Panc1 (cell line): Measurements from ENCODE around the gene ZC3H11A. TPM values are rescaled to one million over a fixed set of nuclear protein-coding genes. Genes with fewer than 3 reads are reported as not detected.

Source experiments
- ATAC-seq: fragments of 200-7000 bp; cut with Tn5 transposase; 2 replicates; pipeline ENCODE4 v1.9.1; 2020; ENCODE audit warnings: mild to moderate bottlenecking, moderate library complexity
- BruUV-seq: library from RNA; stranded (reverse); fragments of 400-500 nt; replicated peaks from 2 replicates; lab custom pipeline; 2021; lab: Mats Ljungman, UMichigan
- CTCF ChIA-PET: fragments of 300-600 bp; sonication (Branson Sonifier 250); formaldehyde crosslinking; loops from one replicate; lab custom pipeline; 2022; ENCODE audit warnings: antibody characterized with exemption; lab: Charles Lee
- POLR2A ChIA-PET: fragments of 300-600 bp; sonication (Branson Sonifier 250); formaldehyde crosslinking; loops from one replicate; lab custom pipeline; 2022; ENCODE audit warnings: antibody characterized with exemption; lab: Charles Lee
- DNase-seq: peaks from one replicate; pipeline ENCODE4 v3.0.0-alpha.2; 2010; ENCODE audit warnings: low read depth, low spot score
- H3K27ac ChIP-seq: 2 replicates; pipeline ENCODE4 v1.5.1; 2011; ENCODE audit warnings: mild to moderate bottlenecking, low read length, inconsistent platforms
- H3K27me3 ChIP-seq: fragments of 200-500 bp; sonication (Bioruptor generic); 2 replicates; pipeline ENCODE4 v1.6.0; 2014; ENCODE audit warnings: low read length, inconsistent platforms; ENCODE audit not compliant: control insufficient read depth, insufficient read depth
- H3K36me3 ChIP-seq: fragments of 200-500 bp; sonication (Bioruptor generic); 2 replicates; pipeline ENCODE4 v1.5.1; 2014; ENCODE audit warnings: inconsistent platforms, mild to moderate bottlenecking, low read length, moderate library complexity; ENCODE audit not compliant: control insufficient read depth, insufficient read depth
- H3K4me1 ChIP-seq: 2 replicates; pipeline ENCODE4 v1.5.1; 2011; ENCODE audit warnings: inconsistent platforms, mild to moderate bottlenecking, low read length, moderate library complexity; ENCODE audit not compliant: control insufficient read depth, insufficient read depth
- H3K4me3 ChIP-seq, 2 experiments: 2 replicates each; pipeline ENCODE4 v1.5.1; 2011 to 2012; ENCODE audit warnings: low read depth in 2 of 2, low read length in 2 of 2, mild to moderate bottlenecking in 2 of 2, inconsistent platforms in 1 of 2, moderate library complexity in 1 of 2
- H3K9me3 ChIP-seq: fragments of 200-500 bp; sonication (Bioruptor generic); 2 replicates; pipeline ENCODE4 v1.5.1; 2014; ENCODE audit warnings: low read depth, mild to moderate bottlenecking, inconsistent platforms, low read length, moderate library complexity; ENCODE audit not compliant: control insufficient read depth, insufficient read depth
- POLR2AphosphoS5 ChIP-seq: IDR thresholded peaks from 2 replicates; pipeline ENCODE4 v1.6.1; 2012; ENCODE audit warnings: mild to moderate bottlenecking, low read depth, low read length, moderate library complexity
- REST ChIP-seq, 2 experiments: IDR thresholded peaks; 2 replicates each; pipeline ENCODE4 v1.6.1; 2011 to 2012; ENCODE audit warnings: low read depth in 2 of 2, control low read depth in 1 of 2, low read length in 1 of 2, mild to moderate bottlenecking in 1 of 2, moderate library complexity in 1 of 2; ENCODE audit not compliant: insufficient read depth in 1 of 2
- SIN3A ChIP-seq: IDR thresholded peaks from 2 replicates; pipeline ENCODE4 v1.6.1; 2012; ENCODE audit warnings: low read depth, mild to moderate bottlenecking, low read length, moderate library complexity, borderline replicate concordance; ENCODE audit not compliant: insufficient read depth
- TCF7L2 ChIP-seq: IDR thresholded peaks from 2 replicates; pipeline ENCODE4 v1.6.1; 2011; ENCODE audit warnings: mild to moderate bottlenecking, low read depth, low read length, inconsistent platforms
- in situ Hi-C: cut with HindIII; loops from 2 replicates; pipeline ENCODE4 v1.10.0; 2016; ENCODE audit warnings: low sequenced_read_pairs, low pct_unique_long_range_greater_than_20kb
- intact Hi-C: fragments of 100-400 bp; cut with micrococcal nuclease; formaldehyde crosslinking; loops from one replicate; pipeline ENCODE4 v1.10.0; 2022; ENCODE audit not compliant: unreplicated experiment
- total RNA-seq: library from RNA; stranded (reverse); gene quantifications from one replicate; pipeline ENCODE4 v1.2.1, GENCODE V29; 2021; ENCODE audit not compliant: unreplicated experiment
- TF ChIP-seq, protein P1 (sequence below): fragments of 450-650 bp; IDR thresholded peaks from 2 replicates; pipeline ENCODE4 v1.5.1; 2017; ENCODE audit warnings: mild to moderate bottlenecking

Gene ZC3H11A
- total RNA-seq, 1 experiment from 2014 or later = 69.6 TPM

GRCh38 chr1:203799971-203800370 lies 4.5 kb downstream of the ZC3H11A start:
- CTCF ChIA-PET = no interaction called here
- Histone ChIP-seq H3K27me3 (no peaks in the 10 kb centered on the region), H3K4me1 (peaks cover 27% of the 10 kb centered on the region), H3K9me3 (no peaks in the 10 kb centered on the region; the same call in 1 of the 2 replicates), H3K4me3 (no peak overlapping the region), H3K27ac (no peak overlapping the region), H3K36me3 (peaks cover 26% of the 10 kb centered on the region)
- no peak for TF ChIP-seq SIN3A
- TF ChIP-seq POLR2AphosphoS5 = no peak
- TF ChIP-seq TCF7L2 = no peak
- TF ChIP-seq, protein P1, sequence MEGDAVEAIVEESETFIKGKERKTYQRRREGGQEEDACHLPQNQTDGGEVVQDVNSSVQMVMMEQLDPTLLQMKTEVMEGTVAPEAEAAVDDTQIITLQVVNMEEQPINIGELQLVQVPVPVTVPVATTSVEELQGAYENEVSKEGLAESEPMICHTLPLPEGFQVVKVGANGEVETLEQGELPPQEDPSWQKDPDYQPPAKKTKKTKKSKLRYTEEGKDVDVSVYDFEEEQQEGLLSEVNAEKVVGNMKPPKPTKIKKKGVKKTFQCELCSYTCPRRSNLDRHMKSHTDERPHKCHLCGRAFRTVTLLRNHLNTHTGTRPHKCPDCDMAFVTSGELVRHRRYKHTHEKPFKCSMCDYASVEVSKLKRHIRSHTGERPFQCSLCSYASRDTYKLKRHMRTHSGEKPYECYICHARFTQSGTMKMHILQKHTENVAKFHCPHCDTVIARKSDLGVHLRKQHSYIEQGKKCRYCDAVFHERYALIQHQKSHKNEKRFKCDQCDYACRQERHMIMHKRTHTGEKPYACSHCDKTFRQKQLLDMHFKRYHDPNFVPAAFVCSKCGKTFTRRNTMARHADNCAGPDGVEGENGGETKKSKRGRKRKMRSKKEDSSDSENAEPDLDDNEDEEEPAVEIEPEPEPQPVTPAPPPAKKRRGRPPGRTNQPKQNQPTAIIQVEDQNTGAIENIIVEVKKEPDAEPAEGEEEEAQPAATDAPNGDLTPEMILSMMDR = no peak
- TF ChIP-seq REST (IDR thresholded peaks at IDR 0.05; ENCODE audit: insufficient read depth in 1 of 2, low read depth in 2 of 2, low read length in 1 of 2) = no peak
- no peak for DNase-seq
- no peak for ATAC-seq
- in situ Hi-C loops (no loop called here), intact Hi-C loops (no loop called here)
- POLR2A ChIA-PET = interaction anchor here (0.6 kb wide), 1 partner anchor 468 kb away, joined by 5 read pairs; no protein-coding TSS in a partner anchor
- BruUV-seq = no TSS peak

DNA sequence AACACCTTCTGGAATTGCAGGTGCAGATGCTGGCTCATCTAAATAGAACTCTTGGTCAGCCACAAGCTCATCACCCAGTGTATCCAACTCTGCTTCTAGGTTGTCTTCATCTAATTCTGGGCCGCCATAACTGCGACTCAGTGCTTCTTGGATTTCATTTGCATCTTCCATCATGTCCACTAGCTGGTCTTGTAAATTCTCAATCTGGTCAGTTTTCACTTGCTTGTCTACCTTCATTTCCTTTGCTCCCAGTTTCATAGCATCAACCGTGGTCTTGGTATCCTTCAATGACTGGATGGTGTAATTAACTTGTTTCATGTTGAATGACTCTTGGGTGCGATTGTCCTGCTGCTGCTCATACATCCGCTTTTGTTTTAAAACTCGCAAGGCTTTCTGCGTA lies 10.3 kb downstream of the ZC3H11A start:
- ATAC-seq = no peak
- no peaks in the 10 kb centered on the region; the same call in none of the 2 replicates for H3K4me1 ChIP-seq
- BruUV-seq = TSS peak; percentile 1
- in situ Hi-C loops (no loop called here), intact Hi-C loops (no loop called here)
- H3K9me3 ChIP-seq = no peaks in the 10 kb centered on the region
- CTCF ChIA-PET = no interaction called here
- POLR2A ChIA-PET = no interaction called here
- peaks cover 20% of the 10 kb centered on the region for H3K36me3 ChIP-seq
- no peak overlapping the region for H3K27ac ChIP-seq
- DNase-seq = no peak
- no peaks in the 10 kb centered on the region for H3K27me3 ChIP-seq
- TF ChIP-seq, protein P1 = no peak
- no peak for TF ChIP-seq POLR2AphosphoS5
- TF ChIP-seq REST (IDR thresholded peaks at IDR 0.05; ENCODE audit: insufficient read depth in 1 of 2, low read depth in 2 of 2, low read length in 1 of 2) = no peak
- no peak for TF ChIP-seq SIN3A
- TF ChIP-seq TCF7L2 = no peak
- H3K4me3 ChIP-seq = no peak overlapping the region
